AG20443 (cell line): Measurements from ENCODE around the gene AMPD1.
A peak's percentile ranks its signal among the peaks of the same experiment; 100 is the strongest.

Source experiments
- DNase-seq: peaks from one replicate; pipeline ENCODE4 v3.0.0; 2012; ENCODE audit warnings: low spot score, mixed read lengths

AMPD1 gene

GRCh38 chr1:114695430-114696058 lies at the start of gene AMPD1:
AMPD1 (minus strand) TSS chr1:114695546; CDS start chr1:114695471, 75 bp downstream.
- DNase-seq: peak; percentile 59

- DNase-seq: no peak
Measured at GRCh38 chr1:114741963-114742746, 46.8 kb upstream of the AMPD1 start.

DNA sequence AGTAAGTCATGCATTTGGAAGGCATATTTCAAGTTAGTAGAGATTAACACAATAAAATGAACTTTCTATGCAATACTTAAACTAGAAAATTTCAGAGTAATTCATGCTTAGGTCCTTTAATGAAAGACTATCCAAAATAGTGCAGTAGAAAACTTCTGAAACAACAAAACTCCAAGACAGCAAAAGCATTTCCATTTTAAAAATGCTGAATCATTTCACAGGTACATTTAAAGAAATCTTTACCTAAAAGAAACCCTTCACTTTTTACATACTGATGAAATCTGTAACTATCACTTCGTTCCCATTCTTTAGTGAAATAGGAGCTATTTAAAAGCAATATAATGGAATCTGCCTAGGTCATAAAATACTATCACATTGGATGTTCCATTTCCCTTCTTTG lies 45.0 kb upstream of the AMPD1 start:
- DNase-seq: no peak

DNA sequence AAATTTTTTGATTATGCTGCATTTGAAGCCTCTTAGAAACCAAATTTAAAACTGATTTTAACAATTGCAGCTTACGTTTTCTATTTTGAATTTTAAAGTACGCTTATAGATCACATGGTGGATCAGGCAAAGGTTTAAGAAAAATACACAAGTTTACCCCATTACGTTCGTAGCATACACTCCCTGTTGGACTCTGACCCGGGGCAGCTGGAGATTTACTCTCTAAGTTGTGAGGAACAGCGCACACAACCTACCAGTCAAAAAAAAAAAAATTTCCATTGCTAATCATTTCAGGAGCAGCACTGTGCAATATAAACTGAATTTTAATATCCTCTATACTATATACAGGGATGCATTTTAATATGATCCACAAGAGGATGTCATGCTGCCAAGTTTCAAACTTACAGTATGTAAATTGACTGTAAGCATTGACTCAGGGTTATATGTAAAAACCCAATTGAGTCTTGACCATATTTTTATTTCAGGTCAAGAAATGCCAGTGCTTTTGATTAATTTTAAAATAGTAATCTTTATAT lies 42.0 kb upstream of the AMPD1 start:
- no peak for DNase-seq

- no peak for DNase-seq
Measured at GRCh38 chr1:114735479-114735878, 40.1 kb upstream of the AMPD1 start.

DNA sequence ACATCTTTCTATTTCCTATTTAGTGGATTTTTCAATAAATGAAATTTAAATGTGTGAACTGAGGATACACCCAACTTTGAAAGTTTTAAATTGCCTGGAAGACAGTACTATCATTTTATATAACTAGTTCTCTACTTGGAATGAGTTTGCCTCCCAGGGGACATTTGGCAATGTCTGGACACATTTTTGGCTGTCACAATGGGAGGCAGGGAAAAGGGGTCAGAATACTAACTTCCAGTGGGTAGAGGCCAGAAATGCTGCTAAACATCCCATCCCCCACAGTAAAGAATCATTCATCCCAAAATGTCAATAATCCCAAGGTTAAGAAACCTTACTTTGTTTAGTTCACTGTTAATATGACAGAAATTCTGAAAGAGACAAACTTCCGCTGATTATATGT lies 34.4 kb upstream of the AMPD1 start:
- no peak for DNase-seq

DNA sequence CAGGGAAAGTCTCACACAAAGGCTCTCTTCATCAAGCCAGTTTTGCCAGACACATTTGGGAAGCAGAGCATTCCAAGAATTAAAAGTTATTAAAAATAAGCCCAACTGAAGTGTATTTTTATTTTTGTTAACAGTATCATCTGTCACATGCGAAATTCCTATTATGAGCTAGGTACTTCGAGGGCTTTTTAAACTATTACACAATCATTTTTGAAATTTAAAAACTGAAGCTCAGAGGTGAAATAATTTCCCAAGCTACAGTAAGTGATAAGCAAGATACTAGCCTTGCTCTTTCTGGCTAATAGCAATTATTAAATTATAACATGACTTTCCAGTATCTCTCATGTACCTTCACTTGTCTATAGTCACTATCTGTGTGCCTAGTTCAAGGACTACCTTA lies 33.2 kb upstream of the AMPD1 start:
- DNase-seq: no peak

GRCh38 chr1:114725230-114725629 lies 29.9 kb upstream of the AMPD1 start:
- no peak for DNase-seq

GRCh38 chr1:114723915-114724314 lies 28.6 kb upstream of the AMPD1 start:
- no peak for DNase-seq

- DNase-seq: no peak
Measured at GRCh38 chr1:114723457-114723856, 28.1 kb upstream of the AMPD1 start.

- DNase-seq: no peak
Measured at GRCh38 chr1:114720492-114720891, 25.1 kb upstream of the AMPD1 start.

GRCh38 chr1:114719424-114719787 lies 24.1 kb upstream of the AMPD1 start:
- no peak for DNase-seq

- DNase-seq: no peak
Measured at GRCh38 chr1:114718661-114719423, 23.5 kb upstream of the AMPD1 start.

DNA sequence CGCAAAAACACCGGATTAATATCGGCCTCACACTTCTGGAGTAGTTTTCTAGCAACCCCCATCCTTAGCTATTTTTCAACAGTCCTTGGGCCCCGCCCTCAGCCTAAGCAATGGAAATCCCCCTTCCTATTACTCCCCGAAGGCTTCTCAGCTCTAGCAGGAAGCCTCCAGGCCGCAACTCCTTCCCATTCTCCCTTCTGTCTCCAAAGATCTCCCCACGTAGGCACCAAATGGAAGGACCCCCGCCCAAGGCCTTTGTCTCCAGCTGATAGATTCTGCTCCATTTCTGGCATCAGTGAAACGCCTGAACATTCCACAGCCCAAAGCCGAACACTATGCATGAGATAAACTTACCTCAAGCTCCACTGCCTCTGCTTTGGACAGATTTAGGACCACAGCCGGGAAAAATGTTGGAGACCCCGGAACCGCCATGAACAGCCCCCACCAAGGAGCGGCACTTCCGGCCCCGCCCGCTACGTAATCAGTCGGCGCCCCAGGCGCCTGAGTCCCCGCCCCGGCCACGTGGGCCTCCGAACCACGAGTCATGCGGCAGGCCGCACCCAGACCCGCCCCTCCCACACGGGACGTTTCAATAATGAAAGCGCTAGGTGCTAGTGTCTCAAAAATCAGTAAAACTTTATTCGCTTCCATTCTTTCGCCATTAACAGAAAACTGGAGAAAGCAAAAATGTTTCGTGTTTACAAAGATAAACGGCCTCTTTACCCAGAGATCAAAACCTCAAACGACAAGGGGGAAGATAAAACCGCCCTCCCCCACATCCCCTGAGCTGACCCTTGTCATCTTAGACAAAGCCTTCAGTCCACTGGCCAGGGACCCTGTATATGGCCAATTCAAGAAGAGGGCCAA lies 21.2 kb upstream of the AMPD1 start, which contains the start of gene NRAS:
Gene NRAS (minus strand): TSS at position 468 of the 867 bp plus-strand sequence. CDS start 611 bp downstream, outside the sequence.
- DNase-seq: peak; percentile 98

DNA sequence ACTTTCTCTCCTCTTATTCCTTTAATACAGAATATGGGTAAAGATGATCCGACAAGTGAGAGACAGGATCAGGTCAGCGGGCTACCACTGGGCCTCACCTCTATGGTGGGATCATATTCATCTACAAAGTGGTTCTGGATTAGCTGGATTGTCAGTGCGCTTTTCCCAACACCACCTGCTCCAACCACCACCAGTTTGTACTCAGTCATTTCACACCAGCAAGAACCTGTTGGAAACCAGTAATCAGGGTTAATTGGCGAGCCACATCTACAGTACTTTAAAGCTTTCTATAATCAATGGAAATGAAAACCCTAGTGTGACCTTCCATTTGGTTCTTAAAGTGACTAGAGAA lies 20.6 kb upstream of the AMPD1 start:
- DNase-seq: peak; percentile 18

DNA sequence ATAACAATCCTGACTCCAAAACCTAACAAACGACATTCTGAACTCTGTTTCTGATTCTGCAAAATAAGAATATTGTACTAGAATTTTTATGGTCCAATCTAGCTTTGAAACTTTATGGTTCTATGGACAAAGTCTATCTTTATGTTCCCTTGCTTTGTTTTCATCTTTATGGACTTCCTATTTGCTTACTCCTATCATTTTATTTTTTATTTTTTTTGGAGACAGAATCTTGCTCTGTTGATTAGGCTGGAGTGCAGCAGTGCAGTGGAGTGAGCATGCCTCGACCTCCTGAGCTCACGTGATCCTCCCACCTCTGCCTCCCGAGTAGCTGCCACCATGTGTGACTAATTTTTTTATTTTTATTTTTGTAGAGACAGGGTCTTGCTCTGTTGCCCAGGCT lies 17.6 kb upstream of the AMPD1 start:
- DNase-seq: no peak

DNA sequence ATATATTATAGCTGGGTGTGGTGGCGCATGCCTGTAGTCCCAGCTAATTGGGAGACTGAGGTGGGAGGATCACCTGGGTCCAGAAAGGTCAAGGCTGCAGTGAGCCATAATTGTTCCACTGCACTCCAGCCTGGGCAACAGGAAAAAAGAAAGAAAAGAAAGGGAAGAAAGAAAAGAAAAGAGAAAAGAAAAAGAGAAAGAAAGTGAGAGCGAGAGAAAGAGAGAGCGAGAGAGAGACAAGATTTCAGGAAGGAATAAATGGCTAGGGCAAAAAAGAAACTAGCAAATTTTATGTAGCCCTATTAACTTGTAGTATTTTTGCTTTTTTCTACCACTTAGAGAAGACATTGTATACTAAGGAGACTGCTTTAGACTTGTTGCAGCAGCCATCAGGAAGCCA lies 15.0 kb upstream of the AMPD1 start:
- no peak for DNase-seq

DNA sequence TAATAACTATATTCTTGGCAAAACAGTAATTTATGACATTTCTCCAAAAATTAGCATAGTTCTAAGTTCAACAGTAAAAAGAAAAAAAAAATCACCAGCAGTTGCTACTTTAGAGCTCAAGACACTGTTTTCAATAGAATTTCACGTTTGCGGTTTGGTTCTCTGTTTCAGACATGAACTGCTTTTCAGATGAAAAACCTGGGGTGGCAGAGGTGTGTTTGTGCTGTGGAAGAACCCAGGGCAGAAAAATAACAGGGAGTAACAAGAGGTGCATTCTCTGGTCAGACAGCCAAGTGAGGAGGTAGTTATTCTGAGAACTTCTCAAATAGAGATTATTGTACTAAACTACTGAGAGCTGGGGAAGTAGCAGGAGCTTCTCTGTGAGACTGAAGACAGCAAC lies 12.3 kb upstream of the AMPD1 start:
- DNase-seq: no peak

DNA sequence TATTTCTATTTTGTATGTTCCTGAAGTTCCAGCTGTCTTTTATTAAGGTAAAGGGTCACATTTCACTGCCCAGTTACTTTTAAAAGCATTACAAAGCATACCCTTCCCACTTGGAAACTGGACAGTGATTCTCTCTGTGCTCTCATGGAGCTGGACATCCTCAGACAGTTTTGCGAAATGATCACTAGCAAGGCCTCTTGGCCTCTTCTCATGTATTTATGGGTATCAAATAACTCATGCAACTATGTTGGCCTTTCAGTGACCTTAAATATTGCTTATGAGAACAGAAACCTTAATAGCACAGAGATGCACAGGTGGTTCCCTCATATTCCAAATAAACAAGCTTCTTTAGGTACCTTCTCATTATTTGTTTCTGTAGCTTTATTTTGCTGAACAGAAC lies 7.9 kb upstream of the AMPD1 start:
- no peak for DNase-seq

DNA sequence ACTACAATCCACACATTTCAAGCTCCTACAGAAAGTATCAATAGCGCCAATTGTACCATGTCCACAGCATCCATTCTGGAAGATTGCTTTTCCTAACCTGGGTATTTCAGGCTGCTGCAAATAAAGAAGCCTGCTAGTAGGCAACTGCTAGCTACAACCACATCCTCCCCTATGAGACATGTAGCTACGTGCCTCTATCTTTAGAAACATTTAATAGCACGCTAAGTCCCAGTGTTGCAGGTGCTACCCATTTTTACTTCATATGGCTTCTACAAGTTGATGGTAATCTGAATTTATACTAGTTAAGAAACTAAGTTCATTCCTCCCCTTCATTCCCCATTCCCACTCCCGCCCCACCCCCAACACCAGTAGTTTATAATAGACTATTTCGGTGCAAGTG lies 7.4 kb upstream of the AMPD1 start:
- DNase-seq: no peak

DNA sequence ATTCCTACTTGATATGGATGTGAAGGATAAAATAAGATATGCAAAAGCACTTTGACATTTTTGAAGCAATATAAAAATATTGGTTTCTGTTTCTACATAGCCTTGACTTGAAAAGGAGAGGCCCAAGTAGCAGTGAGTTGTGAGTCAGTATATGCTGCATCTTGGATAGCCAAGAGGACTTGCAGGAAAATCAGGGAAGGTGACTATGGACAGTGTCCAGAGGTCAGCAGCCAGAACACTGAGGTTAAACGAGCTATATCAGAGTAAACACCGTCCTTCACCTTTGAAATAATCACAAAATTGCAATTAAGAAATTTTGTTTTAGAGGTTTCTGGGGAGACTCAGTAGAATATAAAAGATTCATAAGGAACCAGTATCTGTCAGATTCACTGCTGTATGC lies 6.6 kb upstream of the AMPD1 start:
- DNase-seq: no peak
